Rectal smooth muscle tissue (tissue), 1 donor: Measurements from ENCODE around the gene LDB2.

Experiments used
- H3K27ac ChIP-seq: one replicate; pipeline ENCODE4 v1.7.0; 2013; ENCODE audit warnings: low read depth, low read length, inconsistent platforms
- H3K27me3 ChIP-seq: one replicate; pipeline ENCODE4 v1.7.0; 2013; ENCODE audit warnings: low read length; ENCODE audit not compliant: control insufficient read depth, insufficient read depth
- H3K36me3 ChIP-seq: one replicate; pipeline ENCODE4 v1.7.0; 2013; ENCODE audit warnings: low read length; ENCODE audit not compliant: control insufficient read depth, insufficient read depth
- H3K4me1 ChIP-seq: one replicate; pipeline ENCODE4 v1.7.0; 2013; ENCODE audit warnings: low read length; ENCODE audit not compliant: control insufficient read depth, insufficient read depth
- H3K4me3 ChIP-seq: one replicate; pipeline ENCODE4 v1.7.0; 2013; ENCODE audit warnings: low read length
- H3K9ac ChIP-seq: one replicate; pipeline ENCODE4 v1.7.0; 2013; ENCODE audit warnings: low read length

Gene LDB2

DNA sequence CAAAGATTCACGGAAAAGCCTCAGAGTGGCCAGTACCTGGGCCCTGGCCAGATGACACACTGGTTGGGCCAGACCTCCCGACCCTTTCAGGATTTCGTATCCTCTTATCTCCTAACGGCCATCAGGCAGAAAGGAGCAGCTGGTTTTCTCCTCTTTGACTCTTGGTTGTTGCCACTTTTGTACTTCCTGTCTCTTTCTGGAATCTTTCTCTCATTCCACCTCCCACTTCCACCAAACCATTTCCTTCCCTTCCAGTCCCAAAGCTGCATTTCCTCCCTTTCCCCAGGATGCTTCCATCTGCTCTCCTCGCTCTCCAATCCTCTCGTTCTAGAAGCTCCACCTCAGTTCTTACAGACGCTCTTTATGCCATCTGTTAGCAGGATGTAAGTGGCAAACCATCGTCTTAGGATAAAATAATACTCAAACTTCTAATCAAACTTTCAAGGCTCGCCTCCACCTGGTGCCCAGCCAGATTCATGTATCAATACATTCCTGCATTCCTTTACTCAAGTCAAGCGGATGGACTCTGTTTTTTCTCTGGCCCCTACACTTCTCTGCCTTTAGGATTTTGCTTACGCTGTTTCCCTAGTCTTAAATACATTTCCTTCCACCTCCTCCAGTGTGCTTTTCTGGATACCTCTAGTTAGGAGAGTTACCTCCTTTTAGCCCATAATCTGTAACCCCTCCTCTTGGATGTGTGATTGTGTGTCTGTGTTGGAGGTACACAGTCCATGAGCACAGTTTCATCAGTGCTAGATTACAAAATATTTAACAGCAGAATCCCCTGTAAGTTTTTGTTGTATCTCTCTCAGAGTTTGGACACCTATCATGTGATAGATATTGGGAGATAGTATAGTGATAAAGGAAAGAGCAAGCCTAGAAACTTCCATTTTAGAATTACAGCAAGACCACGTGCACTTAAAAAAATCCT, 70.4 kb downstream of the LDB2 start:
- Histone ChIP-seq H3K27me3 (no peaks in the 10 kb centered on the region), H3K9ac (no peak overlapping the region), H3K27ac (no peak overlapping the region), H3K4me3 (no peak overlapping the region), H3K4me1 (no peaks in the 10 kb centered on the region), H3K36me3 (no peaks in the 10 kb centered on the region)

DNA sequence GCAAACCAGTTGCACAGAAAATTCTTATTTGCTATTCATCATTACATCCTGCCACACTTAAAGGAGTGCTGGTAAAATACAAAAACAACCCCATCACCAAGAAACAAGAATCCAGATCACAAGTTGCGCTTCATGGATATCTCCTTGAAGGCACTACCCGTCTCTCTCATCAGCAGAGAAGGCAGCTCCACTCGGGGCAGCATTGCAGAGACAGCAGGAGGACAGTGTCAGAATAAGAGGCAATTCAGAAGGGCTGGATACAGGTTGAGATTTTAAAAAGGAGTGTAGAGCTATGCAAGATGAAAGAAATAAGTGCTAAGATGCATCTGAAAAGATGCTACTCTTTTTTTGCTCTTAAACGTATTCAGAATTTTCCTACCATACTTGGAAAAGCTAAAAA, 71.4 kb downstream of the LDB2 start:
- no peaks in the 10 kb centered on the region for H3K4me1 ChIP-seq
- H3K27ac ChIP-seq, result no peak overlapping the region
- H3K36me3 ChIP-seq, result no peaks in the 10 kb centered on the region
- no peaks in the 10 kb centered on the region for H3K27me3 ChIP-seq
- H3K4me3 ChIP-seq, result no peak overlapping the region
- no peak overlapping the region for H3K9ac ChIP-seq

DNA sequence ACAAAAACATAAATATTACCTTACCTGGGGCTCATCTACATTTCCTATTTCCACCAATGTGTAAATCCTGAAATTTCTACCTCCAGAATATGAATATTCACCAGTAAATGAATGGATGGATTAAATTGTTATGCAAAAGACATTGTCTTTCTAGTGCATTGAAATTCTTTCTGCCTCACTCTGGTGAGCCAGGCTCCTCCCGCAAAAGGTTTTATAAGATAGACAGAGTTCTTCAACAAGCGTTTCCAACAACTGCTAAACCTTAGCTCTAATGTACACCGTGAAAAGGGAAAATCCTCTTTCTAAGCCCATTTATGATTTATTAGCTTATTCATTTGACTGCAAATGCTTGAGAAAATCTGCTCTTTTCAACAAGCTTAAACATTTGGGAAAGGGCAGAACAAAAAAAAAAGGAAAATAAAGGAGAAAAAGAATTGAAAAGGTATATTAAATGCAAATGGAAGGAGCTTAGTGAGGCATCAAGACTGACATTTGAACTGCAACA, 72.0 kb downstream of the LDB2 start:
- H3K4me1 ChIP-seq, result no peaks in the 10 kb centered on the region
- no peak overlapping the region for H3K27ac ChIP-seq
- no peak overlapping the region for H3K4me3 ChIP-seq
- H3K27me3 ChIP-seq, result no peaks in the 10 kb centered on the region
- no peak overlapping the region for H3K9ac ChIP-seq
- H3K36me3 ChIP-seq, result no peaks in the 10 kb centered on the region

DNA sequence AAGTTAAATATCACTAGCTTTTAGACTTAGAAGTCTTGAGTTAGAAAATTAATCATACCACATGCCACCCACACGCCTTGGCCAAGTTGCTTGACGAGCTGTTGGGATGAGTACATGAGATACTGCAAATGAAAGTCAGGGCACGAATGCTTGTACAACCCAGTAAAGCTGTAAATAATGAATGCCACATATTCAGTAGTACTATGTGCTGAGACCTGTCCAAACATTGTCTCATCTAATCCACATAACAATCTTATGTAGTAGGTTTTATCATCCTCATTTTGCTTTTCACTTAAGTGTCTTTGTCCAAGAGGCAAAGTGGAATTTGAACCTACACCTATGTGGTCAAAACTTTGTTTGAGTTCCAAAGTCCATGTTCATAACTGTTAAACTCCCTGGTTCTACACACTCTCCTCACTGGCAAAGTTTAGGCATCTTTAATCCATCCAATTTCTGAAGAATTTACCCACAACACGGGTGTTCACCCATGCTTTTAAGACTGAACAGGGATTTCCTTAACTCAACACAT, 74.1 kb downstream of the LDB2 start:
- Histone ChIP-seq H3K9ac (no peak overlapping the region), H3K36me3 (no peaks in the 10 kb centered on the region), H3K4me3 (no peak overlapping the region), H3K27ac (no peak overlapping the region), H3K4me1 (no peaks in the 10 kb centered on the region), H3K27me3 (no peaks in the 10 kb centered on the region)

DNA sequence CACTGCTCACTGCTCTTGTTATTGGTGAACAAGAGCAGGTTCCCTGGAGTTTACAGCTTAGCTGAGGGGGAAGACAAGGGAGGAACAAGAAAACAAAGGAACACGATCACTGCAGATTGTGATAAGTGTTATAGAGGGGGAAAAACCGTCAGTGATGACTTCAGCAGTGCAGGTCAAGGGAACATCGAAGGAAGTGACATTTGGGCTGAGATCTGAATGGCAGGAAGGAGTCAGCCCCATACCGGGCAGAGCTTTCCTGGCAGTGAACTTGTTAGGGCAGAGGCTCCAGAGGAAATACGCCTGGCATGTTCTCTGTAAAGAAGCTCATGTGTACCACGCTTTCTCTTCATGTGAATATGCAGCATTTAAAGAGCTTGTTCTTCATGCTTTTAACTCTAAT, 78.1 kb downstream of the LDB2 start:
- Histone ChIP-seq H3K27me3 (no peaks in the 10 kb centered on the region), H3K4me1 (no peaks in the 10 kb centered on the region), H3K36me3 (no peaks in the 10 kb centered on the region), H3K4me3 (no peak overlapping the region), H3K9ac (no peak overlapping the region), H3K27ac (no peak overlapping the region)

DNA sequence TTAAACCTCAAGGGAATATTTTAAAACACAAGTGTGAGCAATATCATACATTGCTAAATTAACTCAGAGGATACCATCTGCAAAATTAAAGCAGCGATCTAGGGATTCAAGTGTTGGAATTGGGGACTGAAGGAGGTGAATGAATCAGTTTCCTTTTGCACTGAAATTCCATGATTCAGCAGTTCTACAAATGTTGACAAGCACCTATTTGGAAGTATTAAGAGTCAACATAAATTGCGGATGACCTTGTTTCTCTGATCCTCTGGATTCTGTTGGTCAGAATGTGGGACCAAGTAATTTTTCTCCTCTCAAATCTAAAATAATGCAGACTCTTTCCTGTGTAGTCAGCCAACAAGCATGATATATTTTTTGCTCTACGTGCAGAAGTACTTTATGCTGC, 78.8 kb downstream of the LDB2 start:
- Histone ChIP-seq H3K27ac (no peak overlapping the region), H3K27me3 (no peaks in the 10 kb centered on the region), H3K9ac (no peak overlapping the region), H3K4me1 (no peaks in the 10 kb centered on the region), H3K36me3 (no peaks in the 10 kb centered on the region), H3K4me3 (no peak overlapping the region)

DNA sequence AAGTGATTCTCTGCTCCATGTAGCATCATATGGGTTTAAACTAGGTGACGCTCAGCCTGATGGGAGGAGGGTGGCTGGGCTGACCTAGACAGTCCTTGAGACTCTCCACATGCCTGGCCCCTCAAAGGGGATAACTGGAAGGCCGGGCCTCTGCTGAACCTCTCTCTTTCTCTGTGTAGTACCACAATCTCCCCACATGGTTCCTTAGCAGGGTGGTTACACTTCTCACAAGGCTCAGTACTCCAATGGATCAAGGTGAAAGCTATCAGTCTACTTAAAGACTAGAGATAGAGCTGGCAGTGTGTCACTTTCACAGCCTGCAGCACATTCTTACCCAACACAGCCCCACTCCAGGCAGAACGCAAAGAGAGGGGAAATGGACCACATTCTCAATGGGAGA, 80.4 kb downstream of the LDB2 start:
- no peaks in the 10 kb centered on the region for H3K4me1 ChIP-seq
- H3K27me3 ChIP-seq, result no peaks in the 10 kb centered on the region
- H3K36me3 ChIP-seq, result no peaks in the 10 kb centered on the region
- no peak overlapping the region for H3K4me3 ChIP-seq
- H3K9ac ChIP-seq, result no peak overlapping the region
- no peak overlapping the region for H3K27ac ChIP-seq

DNA sequence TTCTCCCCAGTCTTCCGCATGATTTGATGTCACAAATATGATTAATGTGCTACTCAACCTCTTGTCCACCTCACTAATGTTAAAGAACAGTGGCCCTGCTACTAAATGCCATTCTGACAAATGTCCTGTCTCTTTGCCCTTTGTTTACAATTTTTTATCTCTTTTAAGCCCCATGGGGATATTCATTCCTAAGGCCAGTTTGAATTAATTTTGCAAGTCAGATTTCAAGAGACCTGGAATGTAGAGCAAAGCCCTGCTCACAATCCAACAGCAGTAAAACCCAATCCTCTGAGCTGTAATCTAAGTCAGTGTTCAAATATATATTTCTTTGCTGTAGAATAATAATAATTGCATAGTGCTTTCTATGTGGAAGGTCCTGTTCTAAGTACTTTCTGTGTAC, 81.2 kb downstream of the LDB2 start:
- Histone ChIP-seq H3K36me3 (no peaks in the 10 kb centered on the region), H3K9ac (no peak overlapping the region), H3K4me3 (no peak overlapping the region), H3K27ac (no peak overlapping the region), H3K4me1 (no peaks in the 10 kb centered on the region), H3K27me3 (no peaks in the 10 kb centered on the region)

DNA sequence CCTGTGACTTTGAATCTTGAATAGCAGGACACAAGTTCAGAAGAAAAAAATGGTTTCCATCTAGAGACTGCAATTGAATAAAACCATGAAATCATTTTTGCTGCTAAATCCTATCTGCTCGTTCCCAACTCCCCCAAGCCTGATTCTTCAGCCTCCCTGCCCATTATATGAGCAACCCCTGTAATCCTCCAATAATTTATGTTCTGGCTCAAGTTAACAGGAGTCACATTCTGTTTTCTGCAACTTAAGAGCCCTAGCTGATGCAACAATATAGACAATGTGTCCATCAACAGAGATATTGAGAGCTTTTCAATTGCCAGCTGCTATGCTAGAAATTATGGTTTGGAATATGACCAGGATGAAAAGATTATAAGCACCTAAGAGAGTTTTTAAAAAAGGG, 84.1 kb downstream of the LDB2 start:
- H3K4me3 ChIP-seq, result no peak overlapping the region
- H3K27me3 ChIP-seq, result no peaks in the 10 kb centered on the region
- H3K4me1 ChIP-seq, result no peaks in the 10 kb centered on the region
- H3K9ac ChIP-seq, result no peak overlapping the region
- H3K36me3 ChIP-seq, result no peaks in the 10 kb centered on the region
- H3K27ac ChIP-seq, result no peak overlapping the region

DNA sequence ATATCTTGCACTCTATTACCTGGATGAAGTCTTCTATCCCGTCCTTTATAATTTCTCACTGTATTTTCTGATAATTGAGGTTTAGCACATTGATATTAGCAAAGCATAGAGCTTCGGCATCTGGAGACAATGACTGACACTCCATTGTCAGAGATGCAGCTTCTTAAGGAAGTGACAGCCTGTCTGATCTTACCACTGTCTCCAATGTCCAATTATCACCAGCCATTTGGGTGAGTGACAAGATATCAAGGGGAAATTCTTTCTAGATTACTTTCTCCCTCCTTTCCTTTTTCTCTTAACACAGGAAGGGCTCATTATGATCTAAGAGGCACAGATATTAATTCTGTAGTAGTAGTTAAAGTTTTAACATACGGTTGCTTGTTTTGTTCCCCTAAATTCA, 86.4 kb downstream of the LDB2 start:
- H3K4me1 ChIP-seq, result no peaks in the 10 kb centered on the region
- no peaks in the 10 kb centered on the region for H3K27me3 ChIP-seq
- no peak overlapping the region for H3K27ac ChIP-seq
- no peak overlapping the region for H3K4me3 ChIP-seq
- no peaks in the 10 kb centered on the region for H3K36me3 ChIP-seq
- H3K9ac ChIP-seq, result no peak overlapping the region

DNA sequence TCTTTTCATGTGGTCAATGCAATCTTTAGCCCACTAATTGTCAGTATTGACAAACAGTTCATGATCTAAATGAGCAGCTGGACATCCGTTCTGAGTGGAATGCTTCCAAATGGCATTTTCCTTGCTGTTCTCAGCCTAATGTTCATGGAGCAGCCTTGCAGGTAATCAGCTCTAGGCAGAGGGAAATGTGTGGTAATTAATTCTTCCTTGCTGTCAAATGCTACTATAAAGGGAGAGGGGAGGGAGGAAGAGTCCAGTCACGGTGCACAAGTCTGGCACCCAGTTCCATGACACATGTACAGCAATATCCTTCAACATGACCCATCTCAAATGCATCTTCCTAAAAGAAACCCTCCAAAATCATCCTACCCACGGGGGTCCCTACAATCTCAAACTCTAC, 88.5 kb downstream of the LDB2 start:
- Histone ChIP-seq H3K27me3 (no peaks in the 10 kb centered on the region), H3K36me3 (no peaks in the 10 kb centered on the region), H3K9ac (no peak overlapping the region), H3K27ac (no peak overlapping the region), H3K4me3 (no peak overlapping the region), H3K4me1 (no peaks in the 10 kb centered on the region)

DNA sequence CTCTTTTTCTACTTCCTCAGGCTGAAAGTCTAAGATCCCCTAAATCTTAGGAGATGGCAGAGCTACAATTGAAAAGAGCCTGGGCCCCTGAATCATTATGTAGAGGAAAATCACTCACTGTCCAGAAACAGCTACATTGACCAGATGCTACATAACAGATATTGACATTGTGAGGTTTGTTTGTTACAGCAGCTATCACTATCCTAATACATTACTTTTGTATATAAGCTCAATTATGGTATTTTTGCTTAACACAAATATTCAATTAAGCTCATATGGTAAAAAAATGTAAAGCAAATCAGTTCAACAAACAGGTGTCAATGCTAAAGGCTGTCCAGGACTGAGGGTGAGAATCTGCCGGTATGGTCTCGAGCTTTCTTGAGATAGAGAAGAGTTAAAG, 89.4 kb downstream of the LDB2 start:
- Histone ChIP-seq H3K36me3 (no peaks in the 10 kb centered on the region), H3K4me1 (no peaks in the 10 kb centered on the region), H3K9ac (no peak overlapping the region), H3K4me3 (no peak overlapping the region), H3K27me3 (no peaks in the 10 kb centered on the region), H3K27ac (no peak overlapping the region)

DNA sequence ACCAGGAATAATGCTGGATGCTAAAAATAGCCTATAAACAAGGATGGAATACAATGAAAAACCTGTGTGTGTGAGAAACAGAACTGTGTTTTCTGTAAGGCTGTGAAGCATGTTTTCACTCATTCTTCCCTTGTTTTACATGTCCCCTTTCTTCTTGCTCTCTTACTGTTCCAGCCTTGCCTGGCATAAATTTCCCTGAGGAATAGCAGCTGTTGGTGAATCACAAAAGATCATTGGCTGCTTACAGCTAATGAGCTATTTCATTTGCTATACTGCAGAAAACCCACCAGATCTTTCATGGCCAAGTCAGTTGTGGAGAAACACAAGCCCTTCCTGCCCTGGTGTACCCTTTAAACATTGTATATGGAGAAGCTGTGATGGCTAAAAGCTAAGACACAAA, 91.1 kb downstream of the LDB2 start:
- H3K27me3 ChIP-seq, result no peaks in the 10 kb centered on the region
- no peaks in the 10 kb centered on the region for H3K4me1 ChIP-seq
- no peak overlapping the region for H3K27ac ChIP-seq
- no peak overlapping the region for H3K9ac ChIP-seq
- no peak overlapping the region for H3K4me3 ChIP-seq
- H3K36me3 ChIP-seq, result no peaks in the 10 kb centered on the region
